Effector memory CD8-positive, alpha-beta T cell (primary cell): ENCODE data around the gene CBFA2T3.
"Not testable (repeated sequence)": the region's sequence is repeated elsewhere in the genome, so short reads cannot be mapped to it uniquely, and the experiment has no call there.

ENCODE experiments used
- ATAC-seq: fragments of 150-1000 bp; cut with Tn5 transposase; replicated peaks from 2 replicates; pipeline ENCODE4 v1.10.0; 2021; ENCODE audit warnings: mild to moderate bottlenecking, moderate library complexity
- DNase-seq, 3 experiments: peaks; one replicate each; pipeline ENCODE4 v3.0.0; 2021
- H3K27ac Mint-ChIP-seq, 2 donors: one replicate each; pipeline ENCODE4 v1.8.0; 2022; ENCODE audit warnings: mild to moderate bottlenecking in 2 of 2, mixed read lengths in 2 of 2, moderate library complexity in 2 of 2
- H3K27me3 Mint-ChIP-seq, 2 donors: one replicate each; pipeline ENCODE4 v1.8.0; 2022; ENCODE audit warnings: mixed read lengths in 2 of 2
- H3K36me3 Mint-ChIP-seq: one replicate; pipeline ENCODE4 v1.8.0; 2022; ENCODE audit warnings: mild to moderate bottlenecking, moderate library complexity, mixed read lengths; ENCODE audit not compliant: insufficient read depth
- H3K4me1 Mint-ChIP-seq, 2 donors: one replicate each; pipeline ENCODE4 v1.8.0; 2022; ENCODE audit warnings: low read depth in 2 of 2, mixed read lengths in 2 of 2
- H3K4me3 Mint-ChIP-seq, 2 donors: one replicate each; pipeline ENCODE4 v1.8.0; 2022; ENCODE audit warnings: mild to moderate bottlenecking in 2 of 2, mixed read lengths in 2 of 2, moderate library complexity in 2 of 2
- H3K9me3 Mint-ChIP-seq, 2 donors: one replicate each; pipeline ENCODE4 v1.8.0; 2022; ENCODE audit warnings: mixed read lengths in 2 of 2

CBFA2T3 gene

GRCh38 chr16:88905563-88905962, 71.4 kb downstream of the CBFA2T3 start:
- Mint-ChIP-seq H3K36me3 (no peaks in the 10 kb centered on the region), H3K27ac (no peak overlapping the region), H3K9me3 (no peaks in the 10 kb centered on the region), H3K4me1 (peaks cover 4 to 5% of the 10 kb centered on the region in 2 donors), H3K27me3 (peaks cover 7 to 18% of the 10 kb centered on the region in 2 donors), H3K4me3 (no peak overlapping the region)
- DNase-seq (no peak), ATAC-seq (no peak)

DNA sequence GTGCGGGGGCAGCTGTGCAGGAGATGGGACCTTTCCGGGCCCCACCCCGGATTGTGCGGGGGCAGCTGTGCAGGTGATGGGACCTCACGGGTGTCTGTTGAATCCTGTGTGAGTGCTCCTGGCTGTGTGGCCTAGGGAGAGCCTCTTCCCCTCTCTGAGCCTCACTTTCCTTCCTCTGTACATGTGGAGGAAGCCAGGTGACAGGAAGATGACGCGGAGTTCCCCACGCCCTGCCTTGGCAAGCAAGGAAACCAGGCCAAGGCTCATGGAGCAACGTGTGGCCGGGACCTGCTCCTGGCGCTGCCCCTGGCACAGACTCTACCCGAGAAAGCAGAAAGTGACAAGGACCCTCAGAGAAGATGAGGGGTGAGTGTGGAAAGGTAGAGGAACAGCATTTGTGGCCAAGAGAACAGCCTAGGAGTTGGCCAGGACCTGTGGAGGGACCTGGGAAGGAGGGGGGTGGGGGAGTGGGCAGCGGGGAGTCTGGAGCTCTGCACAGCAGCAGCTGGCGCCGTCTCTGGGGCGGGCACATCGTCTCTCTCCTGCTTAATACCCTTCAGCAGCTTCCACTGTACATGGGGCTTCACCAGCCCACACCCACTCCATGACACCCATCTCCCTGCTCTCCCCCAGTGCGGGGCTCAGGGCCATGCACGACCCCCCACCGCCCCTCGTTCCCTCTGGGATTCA, 72.2 kb downstream of the CBFA2T3 start:
- Mint-ChIP-seq H3K4me1 (peaks cover 4 to 5% of the 10 kb centered on the region in 2 donors), H3K4me3 (no peak overlapping the region), H3K36me3 (no peaks in the 10 kb centered on the region), H3K27ac (no peak overlapping the region), H3K9me3 (no peaks in the 10 kb centered on the region), H3K27me3 (peaks cover under 1 to 10% of the 10 kb centered on the region in 2 donors)
- DNase-seq (no peak), ATAC-seq (no peak)

DNA sequence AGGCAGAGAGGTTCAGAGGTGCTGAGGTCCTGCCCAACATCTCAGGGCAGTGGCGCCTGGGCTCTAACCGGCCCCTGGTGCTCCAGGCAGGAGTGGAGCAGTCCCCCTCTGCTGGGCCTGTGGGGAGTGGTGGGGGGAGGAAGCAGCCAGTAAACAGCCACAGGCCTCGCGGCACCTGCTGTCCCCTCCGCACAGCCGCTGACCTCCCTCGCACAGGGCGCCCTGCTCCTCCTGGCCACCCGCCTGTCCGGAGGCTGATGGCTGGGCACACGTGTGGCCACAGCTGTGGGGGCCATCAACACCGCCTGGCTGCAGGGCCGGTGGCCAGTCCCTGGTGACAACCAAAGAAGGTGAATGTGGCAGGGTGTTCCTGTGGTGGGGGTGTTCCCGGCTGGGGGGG, 73.7 kb downstream of the CBFA2T3 start:
- H3K9me3 Mint-ChIP-seq = no peaks in the 10 kb centered on the region
- H3K36me3 Mint-ChIP-seq = no peaks in the 10 kb centered on the region
- DNase-seq (no peak), ATAC-seq (no peak)
- H3K27ac Mint-ChIP-seq = no peak overlapping the region
- peaks cover 4 to 5% of the 10 kb centered on the region in 2 donors for H3K4me1 Mint-ChIP-seq
- H3K4me3 Mint-ChIP-seq = no peak overlapping the region
- peaks cover 0 to 8% of the 10 kb centered on the region in 2 donors for H3K27me3 Mint-ChIP-seq

DNA sequence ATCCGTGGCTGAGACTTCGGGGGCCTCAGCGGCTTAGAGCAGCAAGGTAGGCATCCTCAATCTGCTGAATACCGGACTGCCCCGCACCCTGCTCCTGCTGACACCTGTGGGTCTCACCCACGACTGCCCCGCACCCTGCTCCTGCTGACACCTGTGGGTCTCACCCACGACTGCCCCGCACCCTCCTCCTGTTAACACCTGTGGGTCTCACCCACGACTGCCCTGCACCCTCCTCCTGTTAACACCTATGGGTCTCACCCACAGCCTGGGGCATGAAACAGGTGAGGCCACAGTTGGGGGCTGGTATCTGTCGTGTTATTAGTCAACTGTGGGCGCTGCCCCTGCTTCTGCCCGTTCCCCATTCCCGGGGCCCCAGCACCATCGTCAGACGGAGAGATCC, 74.3 kb downstream of the CBFA2T3 start:
- Mint-ChIP-seq H3K9me3 (no peaks in the 10 kb centered on the region), H3K4me1 (peaks cover 4 to 5% of the 10 kb centered on the region in 2 donors)
- ATAC-seq = no peak

GRCh38 chr16:88901718-88902337, 75.2 kb downstream of the CBFA2T3 start:
- ATAC-seq (no peak), DNase-seq (no peak)
- H3K4me3 Mint-ChIP-seq = no peak overlapping the region
- no peaks in the 10 kb centered on the region for H3K9me3 Mint-ChIP-seq
- no peaks in the 10 kb centered on the region for H3K36me3 Mint-ChIP-seq
- no peak overlapping the region for H3K27ac Mint-ChIP-seq
- H3K27me3 Mint-ChIP-seq = peaks cover 0 to 8% of the 10 kb centered on the region in 2 donors
- H3K4me1 Mint-ChIP-seq = peaks cover 4 to 5% of the 10 kb centered on the region in 2 donors

More for the DNA sequence above, 74.3 kb downstream of the CBFA2T3 start:
- no peak overlapping the region for H3K4me3 Mint-ChIP-seq
- no peak for DNase-seq
- H3K27me3 Mint-ChIP-seq = peaks cover 0 to 8% of the 10 kb centered on the region in 2 donors
- H3K36me3 Mint-ChIP-seq = no peaks in the 10 kb centered on the region
- no peak overlapping the region for H3K27ac Mint-ChIP-seq

DNA sequence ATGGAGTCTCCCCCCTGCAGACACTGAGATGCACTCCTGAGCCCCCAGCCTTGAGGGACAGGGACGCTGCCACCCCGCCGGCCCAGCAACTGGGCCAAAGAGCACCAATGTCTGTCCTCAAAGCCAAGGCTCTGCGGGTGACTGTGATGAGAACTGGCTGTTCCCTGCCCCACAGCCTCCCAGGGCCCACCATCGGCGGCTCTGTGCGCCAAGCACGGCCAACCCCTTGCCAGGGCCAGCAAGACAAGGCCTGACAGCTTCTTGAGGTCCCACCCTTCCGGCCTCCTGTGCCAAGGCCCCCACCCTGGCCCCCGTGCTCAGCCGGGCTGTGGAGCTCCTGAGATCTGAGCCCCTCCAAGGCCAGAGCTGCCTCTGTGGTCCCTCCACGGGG, 76.3 kb downstream of the CBFA2T3 start:
- Mint-ChIP-seq H3K27ac (no peak overlapping the region), H3K27me3 (peaks cover 0 to 8% of the 10 kb centered on the region in 2 donors), H3K36me3 (no peaks in the 10 kb centered on the region), H3K9me3 (no peaks in the 10 kb centered on the region), H3K4me3 (no peak overlapping the region), H3K4me1 (peaks cover 0 to 3% of the 10 kb centered on the region in 2 donors)
- DNase-seq = no peak
- no peak for ATAC-seq

GRCh38 chr16:88899901-88900661, 76.9 kb downstream of the CBFA2T3 start:
- DNase-seq (no peak), ATAC-seq (no peak)
- H3K9me3 Mint-ChIP-seq = no peaks in the 10 kb centered on the region
- no peak overlapping the region for H3K27ac Mint-ChIP-seq
- no peak overlapping the region for H3K4me3 Mint-ChIP-seq
- no peaks in the 10 kb centered on the region for H3K36me3 Mint-ChIP-seq
- H3K27me3 Mint-ChIP-seq = peaks cover 0 to 8% of the 10 kb centered on the region in 2 donors
- H3K4me1 Mint-ChIP-seq = peaks cover 0 to 3% of the 10 kb centered on the region in 2 donors

DNA sequence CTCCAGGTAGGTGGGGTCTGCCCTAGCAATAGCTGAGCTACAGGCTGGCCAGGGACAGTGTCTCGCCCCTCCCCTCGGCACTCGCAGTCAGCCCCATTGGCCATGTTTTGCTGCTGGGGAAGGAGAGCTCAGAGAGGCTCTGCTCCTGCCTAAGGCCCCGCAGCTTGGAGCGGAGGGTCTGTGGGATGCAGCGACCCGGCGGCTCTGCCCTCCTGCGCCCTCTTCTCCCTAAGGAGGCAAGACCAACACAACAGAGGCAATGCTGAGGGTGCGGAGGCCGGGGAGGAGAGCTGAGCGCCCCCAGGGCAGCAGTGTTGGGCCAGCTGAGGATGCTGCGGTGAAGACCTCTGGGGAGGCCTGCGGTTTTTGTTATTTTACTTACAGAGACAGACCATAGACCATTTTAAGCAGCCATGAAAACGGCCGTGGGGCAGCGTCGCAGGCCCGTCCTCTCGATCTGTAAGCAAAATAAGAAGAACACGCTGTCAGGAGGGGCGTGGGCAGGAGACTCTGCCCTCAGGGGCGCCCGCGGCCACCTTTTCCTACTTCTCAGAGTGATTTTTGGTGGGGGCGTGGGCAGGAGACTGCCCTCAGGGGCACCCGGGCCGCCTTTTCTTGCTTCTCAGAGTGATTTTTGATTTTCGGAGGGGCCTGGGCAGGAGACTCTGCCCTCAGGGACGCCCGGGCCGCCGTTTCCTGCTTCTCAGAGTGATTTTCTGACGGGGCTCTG, 79.1 kb downstream of the CBFA2T3 start:
- DNase-seq = no peak
- Mint-ChIP-seq H3K4me3 (no peak overlapping the region), H3K27ac (no peak overlapping the region), H3K36me3 (no peaks in the 10 kb centered on the region), H3K9me3 (no peaks in the 10 kb centered on the region), H3K27me3 (peaks cover 0 to 4% of the 10 kb centered on the region in 2 donors), H3K4me1 (peaks cover 0 to 2% of the 10 kb centered on the region in 2 donors)
- no peak for ATAC-seq

DNA sequence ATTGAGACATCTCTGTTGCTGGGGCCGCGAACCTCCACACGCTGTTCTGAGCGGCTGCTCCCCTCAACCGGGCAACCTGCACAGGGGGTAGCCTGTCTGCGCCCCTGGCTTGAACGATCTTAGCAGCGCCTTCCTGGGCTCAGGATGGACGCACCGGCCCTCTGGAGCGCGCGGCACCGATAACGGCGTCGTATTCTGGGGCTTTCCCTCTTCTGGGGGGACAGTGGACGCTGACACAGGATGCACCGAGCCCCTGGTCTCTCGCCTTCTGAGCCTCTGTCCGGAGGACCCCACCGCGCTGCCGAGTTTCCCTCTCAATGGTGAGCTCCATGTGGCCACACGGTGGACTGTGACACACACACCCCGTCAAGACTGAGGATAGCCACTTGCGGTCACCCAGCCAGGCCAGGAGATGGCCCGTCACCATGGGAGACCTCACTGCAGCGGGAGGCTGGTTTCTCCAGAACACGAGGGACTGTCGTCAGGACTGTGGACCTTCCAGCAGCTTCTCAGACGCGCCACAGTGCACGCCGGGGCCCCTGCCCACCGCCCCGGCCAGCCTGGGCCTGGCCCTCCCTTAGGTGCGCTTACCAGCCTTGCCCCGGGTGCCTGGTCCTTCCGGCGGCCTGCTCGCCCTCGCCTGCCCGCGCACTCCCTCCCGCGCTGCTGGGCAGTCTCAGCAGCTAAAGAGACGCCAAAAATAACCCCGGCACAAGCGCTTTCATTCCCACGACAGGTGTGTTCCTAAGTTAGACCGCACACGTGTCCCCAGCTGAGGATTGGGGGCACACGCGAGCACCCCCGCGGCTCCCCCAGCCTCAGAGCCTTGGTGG, 80.6 kb downstream of the CBFA2T3 start:
- H3K36me3 Mint-ChIP-seq = no peaks in the 10 kb centered on the region
- no peak for ATAC-seq
- no peak for DNase-seq
- no peak overlapping the region for H3K27ac Mint-ChIP-seq
- no peaks in the 10 kb centered on the region for H3K9me3 Mint-ChIP-seq
- no peaks in the 10 kb centered on the region for H3K4me1 Mint-ChIP-seq
- no peaks in the 10 kb centered on the region for H3K27me3 Mint-ChIP-seq
- no peak overlapping the region for H3K4me3 Mint-ChIP-seq

GRCh38 chr16:88895335-88895734, 81.7 kb downstream of the CBFA2T3 start:
- no peak for DNase-seq
- peaks cover 4% of the 10 kb centered on the region for H3K36me3 Mint-ChIP-seq

DNA sequence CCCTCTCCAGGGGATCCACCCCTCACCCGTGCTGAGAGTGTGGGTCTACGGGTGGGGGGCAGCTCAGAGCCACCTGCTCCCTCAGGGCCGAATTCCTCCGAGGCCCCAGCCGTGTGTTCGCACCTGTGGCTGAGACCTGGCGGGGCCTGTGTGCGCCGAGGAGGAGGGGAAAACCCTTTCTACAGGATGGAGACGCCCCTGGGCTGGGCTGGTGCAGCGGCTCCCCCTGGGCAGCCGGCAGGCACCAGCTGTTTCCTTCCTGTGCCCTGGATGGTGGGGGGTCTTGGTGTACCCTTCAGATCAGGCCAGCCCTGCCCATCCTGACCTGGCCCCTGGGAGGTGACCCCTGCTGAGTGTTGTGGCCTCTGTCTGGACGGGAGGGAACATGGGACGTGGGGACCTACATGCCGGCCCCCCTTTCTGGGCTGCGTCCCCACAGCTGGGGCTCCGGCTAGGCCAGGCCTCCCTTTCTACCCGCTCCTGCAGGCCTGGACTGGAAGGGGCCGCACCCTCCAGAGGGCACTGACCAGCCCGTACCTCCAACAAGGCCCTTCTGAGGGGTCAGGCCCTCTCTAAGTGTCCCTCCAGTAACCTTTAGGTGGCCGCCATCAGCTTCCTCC, 82.2 kb downstream of the CBFA2T3 start:
- ATAC-seq (no peak), DNase-seq (no peak)
- H3K36me3 Mint-ChIP-seq = peaks cover 4% of the 10 kb centered on the region
- no peaks in the 10 kb centered on the region for H3K27me3 Mint-ChIP-seq
- no peaks in the 10 kb centered on the region for H3K9me3 Mint-ChIP-seq
- no peak overlapping the region for H3K4me3 Mint-ChIP-seq
- no peak overlapping the region for H3K27ac Mint-ChIP-seq
- no peaks in the 10 kb centered on the region for H3K4me1 Mint-ChIP-seq

More at GRCh38 chr16:88895335-88895734, 81.7 kb downstream of the CBFA2T3 start:
- H3K4me1 Mint-ChIP-seq = no peaks in the 10 kb centered on the region
- H3K4me3 Mint-ChIP-seq = no peak overlapping the region
- no peak overlapping the region for H3K27ac Mint-ChIP-seq
- no peaks in the 10 kb centered on the region for H3K27me3 Mint-ChIP-seq
- H3K9me3 Mint-ChIP-seq = no peaks in the 10 kb centered on the region
- ATAC-seq = no peak

GRCh38 chr16:88894266-88894665, 82.7 kb downstream of the CBFA2T3 start:
- H3K4me3 Mint-ChIP-seq, H3K27ac Mint-ChIP-seq, DNase-seq, H3K36me3 Mint-ChIP-seq, H3K9me3 Mint-ChIP-seq, H3K27me3 Mint-ChIP-seq, ATAC-seq, H3K4me1 Mint-ChIP-seq: not testable (repeated sequence)
